Pancreas (tissue), 10 donors: ENCODE measurements around the gene OR8H1. TPM values are rescaled to one million over a fixed set of nuclear protein-coding genes. Genes with fewer than 3 reads are reported as not detected.

Experiments used
- ATAC-seq, 4 donors: fragments of 200-7000 bp; cut with Tn5 transposase; one replicate each; pipeline versions ENCODE4 v1.8.0 to v1.9.1; 2020; ENCODE audit warnings: mild to moderate bottlenecking in 4 of 4, moderate library complexity in 4 of 4
- DNase-seq, 6 donors: peaks; one replicate each; pipeline ENCODE4 v3.0.0-alpha.2; 2020
- FAIRE-seq: peaks from 2 replicates; lab custom pipeline; 2012; peaks lifted over from hg19 to GRCh38; lab: Jason Lieb, UNC
- H3K27ac ChIP-seq, 4 donors: fragments of 200-600 bp; sonication (generic); 1 replicate in 3 of 4; 2 replicates in 1 of 4; pipeline versions ENCODE4 v1.5.0 to v1.8.0; 2020
- H3K27me3 ChIP-seq, 4 donors: fragments of 200-600 bp; one replicate each; pipeline ENCODE4 v1.8.0; 2021
- H3K36me3 ChIP-seq, 3 donors: fragments of 200-600 bp; sonication (generic) in 1 of 3; one replicate each; pipeline versions ENCODE4 v1.5.0 to v1.8.0; 2020 to 2021
- H3K4me1 ChIP-seq, 3 donors: fragments of 200-600 bp; one replicate each; pipeline ENCODE4 v1.8.0; 2021
- H3K4me3 ChIP-seq, 4 donors: fragments of 200-600 bp; sonication (generic) in 2 of 4; one replicate each; pipeline versions ENCODE4 v1.5.0 to v1.8.0; 2020 to 2021
- H3K9me3 ChIP-seq, 4 donors: fragments of 200-600 bp; one replicate each; pipeline ENCODE4 v1.8.0; 2021
- WGBS, 2 donors: extraction: QIAGEN DNeasy Blood & Tissue Kit; methylation state at CpG; one replicate each; pipeline ENCODE4 v1.1.7; 2013; 5-methylcytosine and 5-hydroxymethylcytosine counted together
- intact Hi-C, 3 donors: fragments of 100-400 bp; cut with DNase I; formaldehyde crosslinking; loops; one replicate each; pipeline versions ENCODE4 v1.11.1 to v1.14.2; 2022
- polyA plus RNA-seq, 2 donors: library from polyadenylated mRNA; stranded (reverse); fragments of 200-250 nt; gene quantifications; one replicate each; pipeline ENCODE4 v1.2.3, GENCODE V29; 2013
- total RNA-seq, 6 donors: library from RNA; stranded (reverse); fragmentation: NEBNext Ultra II Directional in 4 of 6; extraction: Animal tissue kit (Norgen Biotek cat#: 25700) in 4 of 6; gene quantifications; one replicate each; pipeline versions ENCODE4 v1.2.1 to v1.2.4, GENCODE V29; 2021 to 2023
- TF ChIP-seq, protein P1 (sequence below), 4 donors: fragments of 200-600 bp; sonication (generic) in 3 of 4; IDR thresholded peaks; one replicate each; pipeline versions ENCODE4 v1.5.0 to v1.8.0; 2021; ENCODE audit warnings: antibody characterized with exemption in 4 of 4
- donor health status: healthy with polysubstance abuse.
- donor health status: DM: no; HTN: no; CAD: no; lungs with moderate emphysema.
- donor health status: DM: no; HTN: no; CAD: no.
- donor health status: control.
- donor health status: control.
- donor health status: Bipolar disorder and iron deficiency.
- donor health status: DM: yes; HTN: yes; CAD: no.
- donor health status: DM: no; HTN: no; CAD: no.
- donor health status: DM: no; HTN: no; CAD: no.
- donor health status: DM: yes; HTN: yes; CAD: no.

Gene OR8H1
- total RNA-seq (not detected), polyA plus RNA-seq (not detected)

DNA sequence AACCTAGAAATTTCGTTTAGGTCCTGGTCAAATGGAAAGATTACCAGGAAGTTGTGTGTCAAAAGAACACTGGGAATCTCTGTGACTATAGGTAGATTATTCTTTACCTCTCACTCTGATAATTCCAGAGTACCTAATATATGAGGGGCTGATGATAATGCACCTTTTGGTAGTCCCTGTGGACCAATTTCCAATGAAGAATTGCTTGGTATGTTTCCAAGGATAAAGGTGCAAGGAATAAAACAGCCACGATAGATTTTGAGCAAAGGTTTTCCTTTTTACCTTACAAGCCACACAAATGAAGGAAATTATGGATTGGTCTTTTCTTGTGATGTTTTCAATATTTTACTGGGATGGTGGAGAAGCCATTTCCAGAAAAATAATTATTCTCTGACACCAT is at the start of gene OR8H1:
OR8H1 (minus strand) TSS at position 101 of the 400 bp plus-strand sequence. CDS start 1,192 bp downstream, outside the sequence.
- no peak within 1 kb of the TSS for H3K4me3 ChIP-seq
- no peaks in the 10 kb centered on the region for H3K36me3 ChIP-seq
- no peak within 1 kb of the TSS for H3K27ac ChIP-seq
- H3K4me1 ChIP-seq = no peaks in the 10 kb centered on the region
- 52% methylated on average over 2 of the region's 2 CpGs for WGBS, 2 donors
- ATAC-seq = no peak
- DNase-seq = no peak
- H3K9me3 ChIP-seq = no peaks in the 10 kb centered on the region
- no peaks in the 10 kb centered on the region for H3K27me3 ChIP-seq
- no peak for FAIRE-seq
- TF ChIP-seq, protein P1, sequence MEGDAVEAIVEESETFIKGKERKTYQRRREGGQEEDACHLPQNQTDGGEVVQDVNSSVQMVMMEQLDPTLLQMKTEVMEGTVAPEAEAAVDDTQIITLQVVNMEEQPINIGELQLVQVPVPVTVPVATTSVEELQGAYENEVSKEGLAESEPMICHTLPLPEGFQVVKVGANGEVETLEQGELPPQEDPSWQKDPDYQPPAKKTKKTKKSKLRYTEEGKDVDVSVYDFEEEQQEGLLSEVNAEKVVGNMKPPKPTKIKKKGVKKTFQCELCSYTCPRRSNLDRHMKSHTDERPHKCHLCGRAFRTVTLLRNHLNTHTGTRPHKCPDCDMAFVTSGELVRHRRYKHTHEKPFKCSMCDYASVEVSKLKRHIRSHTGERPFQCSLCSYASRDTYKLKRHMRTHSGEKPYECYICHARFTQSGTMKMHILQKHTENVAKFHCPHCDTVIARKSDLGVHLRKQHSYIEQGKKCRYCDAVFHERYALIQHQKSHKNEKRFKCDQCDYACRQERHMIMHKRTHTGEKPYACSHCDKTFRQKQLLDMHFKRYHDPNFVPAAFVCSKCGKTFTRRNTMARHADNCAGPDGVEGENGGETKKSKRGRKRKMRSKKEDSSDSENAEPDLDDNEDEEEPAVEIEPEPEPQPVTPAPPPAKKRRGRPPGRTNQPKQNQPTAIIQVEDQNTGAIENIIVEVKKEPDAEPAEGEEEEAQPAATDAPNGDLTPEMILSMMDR (IDR thresholded peaks at IDR 0.05) = no peak
- intact Hi-C loops = no loop called here

DNA sequence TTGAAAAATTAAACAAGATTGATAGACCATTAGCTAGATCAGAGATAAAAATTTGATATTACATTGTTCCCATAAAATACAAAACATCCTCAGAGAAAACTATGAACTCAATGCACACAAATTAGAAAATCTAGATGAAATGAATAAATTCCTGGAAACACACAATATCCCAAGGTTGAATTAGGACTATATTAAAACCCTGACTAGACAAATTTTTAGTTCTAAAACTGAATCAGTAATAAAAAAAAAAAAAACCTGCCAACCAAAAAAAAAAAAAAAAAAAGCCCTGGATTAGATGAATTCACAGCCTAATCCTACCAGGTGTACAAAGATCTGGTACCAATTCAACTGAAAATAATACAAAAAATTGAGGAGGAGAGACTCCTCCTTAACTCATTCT is 48.2 kb upstream of the OR8H1 start:
- Histone ChIP-seq H3K27ac (no peak overlapping the region), H3K36me3 (no peaks in the 10 kb centered on the region), H3K27me3 (no peaks in the 10 kb centered on the region), H3K4me1 (no peaks in the 10 kb centered on the region), H3K4me3 (no peak overlapping the region), H3K9me3 (no peaks in the 10 kb centered on the region)
- TF ChIP-seq, protein P1 (IDR thresholded peaks at IDR 0.05) = no peak
- intact Hi-C loops = no loop called here
- DNase-seq (no peak), FAIRE-seq (no peak), ATAC-seq (no peak)

DNA sequence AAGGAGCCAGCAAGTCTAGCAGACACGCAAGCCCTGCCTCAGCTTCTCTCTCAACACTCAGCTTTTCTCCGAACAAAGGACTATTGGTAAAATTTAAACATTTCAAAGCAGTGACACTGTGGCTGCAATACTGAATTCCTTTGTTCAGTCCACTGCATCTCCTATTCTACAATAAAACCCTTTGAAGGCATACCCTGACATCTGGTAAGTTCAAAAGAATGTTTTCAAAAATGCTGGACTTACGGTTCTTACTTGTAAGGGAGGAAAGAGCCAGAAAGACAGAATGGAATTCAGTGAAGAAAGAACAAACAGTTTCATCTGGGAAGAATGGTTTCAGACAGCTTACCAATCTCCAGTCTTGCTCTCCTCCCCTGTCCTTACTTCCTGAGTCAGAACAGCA is 41.1 kb upstream of the OR8H1 start:
- TF ChIP-seq, protein P1 (IDR thresholded peaks at IDR 0.05) = no peak
- intact Hi-C loops = no loop called here
- no peaks in the 10 kb centered on the region for H3K4me1 ChIP-seq
- H3K4me3 ChIP-seq = no peak overlapping the region
- ATAC-seq (no peak), DNase-seq (no peak), FAIRE-seq (no peak)
- H3K27me3 ChIP-seq = no peaks in the 10 kb centered on the region
- 66 to 69% methylated on average over 3 of the region's 3 CpGs for WGBS, 2 donors
- no peaks in the 10 kb centered on the region for H3K9me3 ChIP-seq
- no peak overlapping the region for H3K27ac ChIP-seq
- no peaks in the 10 kb centered on the region for H3K36me3 ChIP-seq

GRCh38 chr11:56331861-56332491 is 39.9 kb upstream of the OR8H1 start:
- H3K9me3 ChIP-seq = no peaks in the 10 kb centered on the region
- ATAC-seq (no peak), DNase-seq (peak in 1 of 6 donors; percentile 60), FAIRE-seq (no peak)
- WGBS, 2 donors = 83 to 87% methylated on average over 31 to 34 of the region's 34 CpGs
- TF ChIP-seq, protein P1 (IDR thresholded peaks at IDR 0.05) = no peak
- no peak overlapping the region for H3K4me3 ChIP-seq
- H3K4me1 ChIP-seq = no peaks in the 10 kb centered on the region
- no peaks in the 10 kb centered on the region for H3K36me3 ChIP-seq
- H3K27me3 ChIP-seq = no peaks in the 10 kb centered on the region
- intact Hi-C loops = no loop called here
- no peak overlapping the region for H3K27ac ChIP-seq

GRCh38 chr11:56314844-56315243 is 22.8 kb upstream of the OR8H1 start, which contains the start of gene OR8K3:
Gene OR8K3, plus strand, starts transcription at chr11:56315144. Its CDS starts 3,163 bp downstream, at chr11:56318307.
- no peaks in the 10 kb centered on the region for H3K4me1 ChIP-seq
- H3K4me3 ChIP-seq = no peak within 1 kb of the TSS
- FAIRE-seq (no peak), ATAC-seq (no peak), DNase-seq (no peak)
- H3K27ac ChIP-seq = no peak within 1 kb of the TSS
- no peaks in the 10 kb centered on the region for H3K36me3 ChIP-seq
- no peaks in the 10 kb centered on the region for H3K9me3 ChIP-seq
- H3K27me3 ChIP-seq = no peaks in the 10 kb centered on the region
- TF ChIP-seq, protein P1 (IDR thresholded peaks at IDR 0.05) = no peak
- intact Hi-C loops = no loop called here
